ENCODE data around the gene ZRANB1. TPM values are rescaled to one million over a fixed set of nuclear protein-coding genes. Genes with fewer than 3 reads are reported as not detected.

The ZRANB1 gene
- total and polyA plus RNA-seq, 10 of the 15 experiments (the other 5 are each of a cell fraction or from before 2014, with no cell fraction given): 1.7 to 11.8 (median 6.2) TPM

- TF ChIP-seq, protein P1, sequence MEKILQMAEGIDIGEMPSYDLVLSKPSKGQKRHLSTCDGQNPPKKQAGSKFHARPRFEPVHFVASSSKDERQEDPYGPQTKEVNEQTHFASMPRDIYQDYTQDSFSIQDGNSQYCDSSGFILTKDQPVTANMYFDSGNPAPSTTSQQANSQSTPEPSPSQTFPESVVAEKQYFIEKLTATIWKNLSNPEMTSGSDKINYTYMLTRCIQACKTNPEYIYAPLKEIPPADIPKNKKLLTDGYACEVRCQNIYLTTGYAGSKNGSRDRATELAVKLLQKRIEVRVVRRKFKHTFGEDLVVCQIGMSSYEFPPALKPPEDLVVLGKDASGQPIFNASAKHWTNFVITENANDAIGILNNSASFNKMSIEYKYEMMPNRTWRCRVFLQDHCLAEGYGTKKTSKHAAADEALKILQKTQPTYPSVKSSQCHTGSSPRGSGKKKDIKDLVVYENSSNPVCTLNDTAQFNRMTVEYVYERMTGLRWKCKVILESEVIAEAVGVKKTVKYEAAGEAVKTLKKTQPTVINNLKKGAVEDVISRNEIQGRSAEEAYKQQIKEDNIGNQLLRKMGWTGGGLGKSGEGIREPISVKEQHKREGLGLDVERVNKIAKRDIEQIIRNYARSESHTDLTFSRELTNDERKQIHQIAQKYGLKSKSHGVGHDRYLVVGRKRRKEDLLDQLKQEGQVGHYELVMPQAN (conservative IDR thresholded peaks at IDR 0.05): no peak
- no peak for TF ChIP-seq BHLHE40 (IDR thresholded peaks at IDR 0.05; ENCODE audit: borderline replicate concordance in 1 of 2, low read depth in 2 of 2, low read length in 1 of 2)
Observed at GRCh38 chr10:124990671-124991625, 49.0 kb downstream of the ZRANB1 start (continued).

GRCh38 chr10:124991835-124992234 lies 49.9 kb downstream of the ZRANB1 start:
- intact Hi-C loops (cut with micrococcal nuclease; ENCODE audit: unreplicated experiment): no loop called here
- Histone ChIP-seq H3K9ac (ENCODE audit: control insufficient read depth, insufficient read depth, low read length) (no peak overlapping the region), H3K79me2 (ENCODE audit: control insufficient read depth, insufficient read depth, low read length) (no peaks in the 10 kb centered on the region), H3K27me3 (replicated peaks in 1 of 2; ENCODE audit: control insufficient read depth in 2 of 2, insufficient read depth in 2 of 2, low read length in 1 of 2) (no peaks in the 10 kb centered on the region), H3K4me3 (no peak overlapping the region), H2AFZ (ENCODE audit: control insufficient read depth, low read depth, low read length) (no peak overlapping the region), H3K36me3 (ENCODE audit: control insufficient read depth in 2 of 2, insufficient read depth in 2 of 2, low read length in 1 of 2) (no peaks in the 10 kb centered on the region), H3K4me1 (ENCODE audit: control insufficient read depth, insufficient read depth, low read length) (peaks cover 9% of the 10 kb centered on the region), H3K4me2 (ENCODE audit: control insufficient read depth, insufficient read depth) (no peak overlapping the region), H3K9me3 (replicated peaks; ENCODE audit: control insufficient read depth, insufficient read depth, low read length) (no peaks in the 10 kb centered on the region), H4K20me1 (ENCODE audit: control insufficient read depth, insufficient read depth) (no peaks in the 10 kb centered on the region), H3K27ac (ENCODE audit: control insufficient read depth, insufficient read depth) (no peak overlapping the region)
- TF ChIP-seq, protein P2, sequence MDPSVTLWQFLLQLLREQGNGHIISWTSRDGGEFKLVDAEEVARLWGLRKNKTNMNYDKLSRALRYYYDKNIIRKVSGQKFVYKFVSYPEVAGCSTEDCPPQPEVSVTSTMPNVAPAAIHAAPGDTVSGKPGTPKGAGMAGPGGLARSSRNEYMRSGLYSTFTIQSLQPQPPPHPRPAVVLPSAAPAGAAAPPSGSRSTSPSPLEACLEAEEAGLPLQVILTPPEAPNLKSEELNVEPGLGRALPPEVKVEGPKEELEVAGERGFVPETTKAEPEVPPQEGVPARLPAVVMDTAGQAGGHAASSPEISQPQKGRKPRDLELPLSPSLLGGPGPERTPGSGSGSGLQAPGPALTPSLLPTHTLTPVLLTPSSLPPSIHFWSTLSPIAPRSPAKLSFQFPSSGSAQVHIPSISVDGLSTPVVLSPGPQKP (IDR thresholded peaks at IDR 0.05; ENCODE audit: low read depth, low read length): no peak
- TF ChIP-seq FOXK2 (IDR thresholded peaks at IDR 0.05): no peak
- TF ChIP-seq JUNB (IDR thresholded peaks at IDR 0.05): peak; percentile 61; the same call in 1 of the 2 replicates
- TF ChIP-seq NFYA (IDR thresholded peaks at IDR 0.05; ENCODE audit: borderline replicate concordance, low read depth, low read length): no peak
- RAD21 ChIA-PET (ENCODE audit: unreplicated experiment): interaction anchor here (0.6 to 1.4 kb wide), 2 partner anchors 56 to 1012 kb away, joined by 3 to 6 read pairs; no protein-coding TSS in a partner anchor
- POLR2A ChIA-PET: interaction anchor here (0.6 kb wide), 1 partner anchor 8 kb away, joined by 4 read pairs; no protein-coding TSS in a partner anchor
- ATAC-seq: no peak; the same call in 2 of the 3 replicates
- 60% methylated on average over 4 of the region's 4 CpGs for WGBS (ENCODE audit: insufficient coverage, insufficient replicate concordance, low lambda C conversion rate, missing lambda C conversion rate)
- in situ Hi-C loops (cut with MboI): no loop called here
- DNase-seq (ENCODE audit: low read depth, low spot score): no peak
- FAIRE-seq: no peak
- CTCF ChIA-PET: interaction anchor here (0.7 to 2.7 kb wide), 16 partner anchors 8 to 637 kb away, joined by 3 to 13 read pairs (median 6); no protein-coding TSS in a partner anchor
- TSS peak; percentile 5 for BruUV-seq (replicated peaks)
- SMC1A ChIA-PET (ENCODE audit: uncharacterized antibody, unreplicated experiment): interaction anchor here (0.6 to 1.6 kb wide), 5 partner anchors 37 to 1081 kb away, joined by 3 to 6 read pairs (median 3); no protein-coding TSS in a partner anchor
